ENCODE data around the gene TNFRSF1A. TPM values are rescaled to one million over a fixed set of nuclear protein-coding genes. Genes with fewer than 3 reads are reported as not detected.
A peak's percentile ranks its signal among the peaks of the same experiment; 100 is the strongest.

The TNFRSF1A gene
- total RNA-seq, result 44.0 TPM
- long read RNA-seq, transcript TNFRSF1A-201 (10 exons, 2,223 nt), result major isoform, 10 of 38 reads
- long read RNA-seq, partial matches to known transcripts, result 17 of 38 reads
- long read RNA-seq, other reads (novel, unspliced or antisense), result 10 of 38 reads

DNA sequence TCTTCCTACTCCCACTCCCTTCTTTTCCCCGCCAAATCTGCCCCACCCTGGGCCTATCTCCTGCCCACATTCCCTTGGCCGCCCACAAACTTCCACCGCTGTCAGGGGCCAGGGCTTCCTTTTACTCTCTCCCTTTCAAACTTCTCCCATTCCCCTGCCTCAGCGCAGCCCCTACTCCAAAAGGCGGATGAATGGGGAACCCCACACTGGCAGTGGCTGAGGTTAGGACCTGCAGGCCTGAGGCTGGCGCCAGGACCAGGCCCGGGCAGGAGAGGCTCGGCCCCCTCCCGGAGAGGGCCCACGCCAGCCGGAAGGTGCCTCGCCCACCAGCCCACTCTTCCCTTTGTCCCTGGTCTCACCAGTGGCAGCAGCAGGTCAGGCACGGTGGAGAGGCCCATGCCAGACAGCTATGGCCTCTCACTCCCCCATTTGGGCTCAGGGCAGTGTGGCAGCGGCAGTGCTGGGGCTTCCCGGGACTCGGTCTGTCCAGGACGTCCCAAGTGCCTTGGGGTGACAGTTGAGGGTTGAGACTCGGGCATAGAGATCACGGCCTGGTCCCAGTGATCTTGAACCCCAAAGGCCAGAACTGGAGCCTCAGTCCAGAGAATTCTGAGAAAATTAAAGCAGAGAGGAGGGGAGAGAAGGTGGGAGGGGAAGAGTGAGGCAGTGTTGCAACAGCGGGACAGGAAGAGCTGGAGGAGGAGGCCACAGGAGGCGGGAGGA is at the start of gene TNFRSF1A:
TNFRSF1A (minus strand) TSS at position 660 of the 723 bp plus-strand sequence; CDS start at position 398, 262 bp downstream.
- intact Hi-C loops (cut with micrococcal nuclease), result no loop called here

DNA sequence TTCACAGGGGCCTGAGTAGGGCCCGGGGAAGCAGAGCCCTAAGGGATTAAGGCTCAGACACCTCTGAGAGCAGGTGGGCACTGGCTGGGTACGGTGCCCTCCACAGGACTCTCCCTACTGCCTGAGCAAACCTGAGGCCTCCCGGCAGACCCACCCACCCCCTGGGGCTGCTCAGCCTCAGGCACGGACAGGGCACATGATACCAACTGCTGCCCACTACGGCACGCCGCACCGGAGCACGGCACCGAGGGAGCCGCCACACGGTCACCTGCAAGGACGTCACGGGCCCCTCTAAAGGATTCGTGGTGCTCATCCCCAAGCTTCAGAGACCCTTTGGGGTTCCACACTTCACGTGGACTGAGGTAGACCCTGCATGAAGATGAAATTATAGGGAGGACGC is 49.1 kb upstream of the TNFRSF1A start:
- ATAC-seq, result peak; percentile 5
- intact Hi-C loops (cut with micrococcal nuclease), result no loop called here
- no peak for DNase-seq

More for the DNA sequence above, at the start of gene TNFRSF1A:
- peak; percentile 74 for DNase-seq
- ATAC-seq, result peak; percentile 84

DNA sequence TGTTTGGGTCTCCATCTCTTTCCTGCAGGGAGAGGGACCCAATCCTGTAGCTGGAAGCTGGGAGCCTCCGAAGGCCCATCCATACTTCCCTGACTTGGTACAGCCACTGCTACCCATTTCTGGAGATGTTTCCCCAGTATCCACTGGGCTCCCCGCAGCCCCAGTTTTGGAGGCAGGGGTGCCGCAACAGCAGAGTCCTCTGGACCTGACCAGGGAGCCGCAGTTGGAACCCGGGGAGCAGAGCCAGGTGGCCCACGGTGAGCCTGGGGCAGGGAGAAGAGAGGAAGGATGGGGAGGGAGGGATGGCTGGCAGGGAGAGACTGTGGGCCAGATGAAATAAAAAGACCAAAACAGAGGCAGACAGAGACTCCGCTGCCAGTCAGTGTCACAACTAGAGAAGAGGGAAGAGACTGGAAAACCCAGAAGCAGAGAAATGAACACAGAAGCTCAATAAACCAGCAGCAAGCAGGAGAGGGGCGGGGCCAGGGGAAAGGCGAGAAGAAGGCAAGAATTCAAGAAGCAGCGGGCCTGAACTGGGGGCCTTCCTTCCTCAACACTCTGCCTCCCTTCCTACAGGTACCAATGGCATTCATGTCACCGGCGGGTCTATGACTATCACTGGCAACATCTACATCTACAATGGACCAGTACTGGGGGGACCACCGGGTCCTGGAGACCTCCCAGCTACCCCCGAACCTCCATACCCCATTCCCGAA is 48.4 kb upstream of the TNFRSF1A start:
- ATAC-seq (no peak), DNase-seq (no peak)

DNA sequence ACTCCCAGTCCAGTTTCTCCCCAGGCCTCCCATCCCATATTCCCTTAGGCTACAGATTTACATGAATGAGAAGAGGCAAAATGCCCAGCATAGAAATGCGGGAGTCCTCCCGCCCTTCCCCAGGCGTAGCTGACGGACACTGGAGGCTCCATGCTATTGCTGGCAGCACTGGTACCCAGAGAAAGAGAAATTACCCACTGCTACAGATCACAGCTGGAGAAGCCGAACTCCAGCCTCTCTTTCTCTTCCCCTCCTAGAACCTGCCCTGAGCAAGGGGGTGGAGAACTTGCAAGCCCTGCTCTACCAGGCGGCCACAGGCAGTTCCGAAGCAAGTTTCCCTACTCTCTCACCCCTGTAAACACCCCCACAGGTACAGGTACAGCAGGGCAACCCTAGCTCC is 45.7 kb upstream of the TNFRSF1A start:
- ATAC-seq (no peak), DNase-seq (no peak)
- intact Hi-C loops (cut with micrococcal nuclease), result no loop called here

More for the DNA sequence above, 48.4 kb upstream of the TNFRSF1A start:
- intact Hi-C loops (cut with micrococcal nuclease), result no loop called here

DNA sequence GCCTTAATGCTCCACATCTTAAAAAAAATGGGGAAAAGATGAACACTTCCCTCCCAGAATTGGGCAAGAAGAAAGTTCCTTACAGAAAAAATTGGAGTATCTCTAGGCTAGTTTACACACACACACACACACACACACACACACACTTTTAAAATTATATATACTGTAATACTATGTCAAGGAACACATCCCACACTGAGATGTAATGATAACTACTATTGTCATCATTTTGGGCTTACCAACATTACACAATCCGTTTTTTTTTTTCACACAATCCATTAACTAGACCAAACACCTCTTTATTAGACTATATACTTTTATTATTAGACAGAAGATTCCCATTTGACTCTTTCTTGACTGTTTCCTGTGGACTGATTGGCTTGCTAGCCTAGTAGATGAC is 44.6 kb upstream of the TNFRSF1A start:
- intact Hi-C loops (cut with micrococcal nuclease), result no loop called here
- DNase-seq, result no peak
- ATAC-seq, result no peak

DNA sequence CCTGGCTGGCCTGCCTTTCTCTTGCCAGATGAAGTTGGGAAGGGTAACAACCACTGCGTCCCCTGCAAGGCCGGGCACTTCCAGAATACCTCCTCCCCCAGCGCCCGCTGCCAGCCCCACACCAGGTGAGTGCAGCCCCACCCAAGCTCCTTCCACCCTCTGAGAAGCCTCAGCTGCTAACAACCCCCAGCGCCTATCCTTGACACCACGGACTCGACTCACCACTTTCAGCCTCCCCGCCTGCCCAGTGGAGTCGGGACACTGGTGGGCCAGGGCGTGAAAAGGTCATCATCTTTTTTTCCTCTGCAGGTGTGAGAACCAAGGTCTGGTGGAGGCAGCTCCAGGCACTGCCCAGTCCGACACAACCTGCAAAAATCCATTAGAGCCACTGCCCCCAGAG is 44.2 kb upstream of the TNFRSF1A start:
- ATAC-seq, result no peak
- intact Hi-C loops (cut with micrococcal nuclease), result no loop called here
- DNase-seq, result no peak

DNA sequence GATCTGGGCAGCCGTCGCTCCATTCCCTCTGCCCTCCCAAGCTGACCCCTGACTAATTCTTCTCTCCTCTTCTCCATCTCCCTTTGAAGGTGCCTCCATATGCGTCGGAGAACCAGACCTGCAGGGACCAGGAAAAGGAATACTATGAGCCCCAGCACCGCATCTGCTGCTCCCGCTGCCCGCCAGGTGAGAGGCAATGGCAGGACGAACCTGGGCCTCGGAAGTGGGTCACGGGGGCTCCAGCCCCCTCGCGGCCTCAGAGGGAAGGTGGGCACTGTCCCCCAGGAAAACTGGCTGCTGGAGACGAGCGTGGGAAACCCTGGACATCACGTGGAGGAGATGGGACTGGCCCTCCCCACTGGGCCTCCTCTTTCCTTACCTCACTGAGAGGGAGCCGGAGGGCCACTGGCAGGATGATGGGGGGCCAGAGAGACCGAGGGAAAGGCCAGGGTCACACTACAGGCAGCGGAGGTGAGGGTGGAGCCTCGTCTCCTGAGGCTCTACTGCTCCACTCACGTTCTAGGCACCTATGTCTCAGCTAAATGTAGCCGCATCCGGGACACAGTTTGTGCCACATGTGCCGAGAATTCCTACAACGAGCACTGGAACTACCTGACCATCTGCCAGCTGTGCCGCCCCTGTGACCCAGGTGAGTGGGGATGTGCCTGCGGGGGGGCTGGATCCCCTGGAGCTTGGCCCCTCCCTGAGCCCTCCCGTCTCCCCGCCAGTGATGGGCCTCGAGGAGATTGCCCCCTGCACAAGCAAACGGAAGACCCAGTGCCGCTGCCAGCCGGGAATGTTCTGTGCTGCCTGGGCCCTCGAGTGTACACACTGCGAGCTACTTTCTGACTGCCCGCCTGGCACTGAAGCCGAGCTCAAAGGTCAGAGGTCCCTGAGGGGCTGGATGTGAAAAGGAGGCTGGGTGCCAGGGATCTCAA is 42.9 kb upstream of the TNFRSF1A start:
- intact Hi-C loops (cut with micrococcal nuclease), result no loop called here
- ATAC-seq (peak; percentile 4), DNase-seq (peak; percentile 41)

DNA sequence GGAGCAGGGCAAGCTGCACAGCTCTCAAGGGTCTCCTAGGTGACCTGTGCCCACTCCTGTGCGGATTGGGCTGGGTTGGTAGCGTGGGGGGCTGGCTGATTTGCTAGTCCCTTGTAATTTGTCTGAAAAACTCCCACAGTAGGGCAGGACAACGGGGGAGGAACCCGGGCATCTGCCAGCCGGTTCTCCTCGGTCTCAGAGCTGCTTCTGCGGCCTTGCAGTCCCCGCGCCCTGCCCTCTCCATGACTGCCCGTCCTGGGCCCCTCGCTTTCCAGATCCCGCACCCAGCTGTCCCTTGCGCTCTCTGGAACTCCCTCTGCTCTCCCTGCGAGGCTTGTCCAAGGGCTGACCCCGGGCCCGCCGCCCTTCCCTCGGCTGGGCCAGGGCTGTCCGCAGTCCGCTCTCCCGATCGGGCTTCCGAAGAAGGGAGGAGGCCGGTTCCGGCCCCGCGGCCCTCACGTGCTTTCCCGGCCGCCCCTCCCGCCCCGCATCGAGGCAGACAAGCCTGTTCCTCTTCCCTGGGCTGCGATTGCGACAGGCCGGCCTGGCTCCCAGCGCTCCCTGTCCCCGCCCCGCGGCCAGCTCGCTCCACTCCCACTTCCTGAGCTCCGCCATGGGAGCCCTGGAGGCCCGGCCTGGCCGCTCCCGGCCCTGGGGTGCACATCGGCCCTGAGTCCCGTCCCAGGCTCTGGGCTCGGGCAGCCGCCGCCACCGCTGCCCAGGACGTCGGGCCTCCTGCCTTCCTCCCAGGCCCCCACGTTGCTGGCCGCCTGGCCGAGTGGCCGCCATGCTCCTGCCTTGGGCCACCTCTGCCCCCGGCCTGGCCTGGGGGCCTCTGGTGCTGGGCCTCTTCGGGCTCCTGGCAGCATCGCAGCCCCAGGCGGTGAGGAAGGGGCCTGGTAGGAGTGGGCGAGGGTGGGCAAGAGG is 42.0 kb upstream of the TNFRSF1A start, which contains the start of gene LTBR:
LTBR (plus strand) TSS at position 591 of the 927 bp plus-strand sequence; CDS start at position 788, 197 bp downstream.
- intact Hi-C loops (cut with micrococcal nuclease), result no loop called here
- DNase-seq (peak; percentile 98), ATAC-seq (peak; percentile 97)

DNA sequence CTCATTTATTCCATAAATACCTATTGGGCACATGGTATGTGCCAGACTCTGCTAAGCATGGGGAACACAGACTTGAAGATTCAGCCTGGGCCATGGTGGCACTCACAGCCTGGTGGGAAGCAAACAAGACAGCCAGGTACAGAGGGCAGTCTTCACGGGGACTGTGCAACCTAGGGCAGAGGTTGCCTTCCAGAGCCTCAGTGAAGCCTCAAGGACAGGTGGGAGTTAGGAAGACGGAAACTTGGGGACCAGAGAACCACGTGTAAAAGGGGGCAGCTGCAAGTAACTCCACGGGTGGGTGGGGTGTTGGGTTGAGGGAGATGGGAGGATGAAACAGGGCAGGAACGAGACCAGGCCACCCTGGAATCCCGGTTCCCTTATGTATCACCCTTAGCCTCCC is 41.1 kb upstream of the TNFRSF1A start:
- intact Hi-C loops (cut with micrococcal nuclease), result no loop called here
- ATAC-seq, result no peak
- DNase-seq, result no peak

DNA sequence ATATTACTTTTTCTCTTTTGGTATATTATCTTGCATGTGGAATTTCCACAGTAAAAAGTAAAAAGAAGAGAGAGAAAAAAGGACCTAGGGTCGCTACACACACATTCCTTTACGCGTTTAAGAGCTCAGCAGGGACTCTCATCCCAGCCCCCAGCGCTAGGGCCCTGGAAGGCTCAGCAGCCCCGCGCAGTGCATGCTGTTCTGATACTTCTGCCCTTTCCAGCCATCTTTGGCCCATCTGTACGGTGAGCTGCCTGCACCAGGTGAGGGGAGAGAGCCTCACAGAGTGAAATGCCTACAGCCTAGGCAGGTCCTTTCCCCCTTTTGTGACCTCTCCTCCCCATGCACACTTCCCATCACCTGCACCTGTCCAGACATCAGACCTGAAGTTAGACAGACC is 40.5 kb upstream of the TNFRSF1A start:
- intact Hi-C loops (cut with micrococcal nuclease), result no loop called here
- ATAC-seq, result no peak
- no peak for DNase-seq

DNA sequence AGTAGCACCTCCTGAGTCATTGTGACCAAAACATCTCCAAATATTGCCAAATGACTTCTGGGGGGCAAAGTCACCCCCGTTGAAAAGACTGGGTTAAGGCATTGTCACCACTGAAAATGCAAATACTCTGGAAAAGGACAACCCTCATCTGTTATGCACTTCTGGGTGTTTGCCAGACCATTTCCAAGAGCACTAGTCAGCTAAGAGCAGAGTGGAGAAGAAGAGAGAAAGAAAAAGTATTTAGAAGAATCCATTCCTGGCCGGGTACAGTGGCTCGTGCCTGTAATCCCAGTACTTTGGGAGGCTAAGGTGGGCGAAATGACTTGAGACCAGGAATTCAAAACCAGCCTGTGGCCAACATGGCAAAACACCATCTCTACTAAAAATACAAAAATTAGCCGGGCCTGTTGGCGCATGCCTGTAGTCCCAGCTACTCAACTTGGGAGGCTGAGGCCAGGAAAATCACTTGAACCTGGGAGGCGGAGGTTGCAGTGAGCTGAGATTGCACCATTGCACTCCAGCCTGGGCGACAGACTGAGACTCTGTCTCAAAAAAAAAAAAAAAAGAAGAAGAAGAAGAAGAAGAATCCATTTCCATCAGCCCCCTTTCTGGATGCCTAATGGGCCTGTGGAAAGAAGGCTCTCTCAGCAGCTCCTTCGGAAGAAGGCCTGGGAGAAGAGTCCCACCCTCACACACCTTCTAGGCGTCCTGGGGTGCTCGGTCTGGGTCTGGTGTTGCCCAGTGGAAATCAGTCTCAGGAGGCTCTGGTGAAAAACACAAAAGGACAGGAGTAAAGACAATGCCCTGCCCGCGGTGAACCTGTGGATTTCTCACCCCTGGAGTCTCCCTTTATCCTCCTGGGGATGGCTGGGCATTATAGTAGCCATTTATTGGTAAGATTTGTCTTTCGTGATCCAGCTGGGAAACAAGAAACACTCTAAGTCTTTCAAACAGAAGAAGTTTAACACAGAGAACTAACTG is 38.6 kb upstream of the TNFRSF1A start:
- intact Hi-C loops (cut with micrococcal nuclease), result no loop called here
- ATAC-seq (no peak), DNase-seq (no peak)

DNA sequence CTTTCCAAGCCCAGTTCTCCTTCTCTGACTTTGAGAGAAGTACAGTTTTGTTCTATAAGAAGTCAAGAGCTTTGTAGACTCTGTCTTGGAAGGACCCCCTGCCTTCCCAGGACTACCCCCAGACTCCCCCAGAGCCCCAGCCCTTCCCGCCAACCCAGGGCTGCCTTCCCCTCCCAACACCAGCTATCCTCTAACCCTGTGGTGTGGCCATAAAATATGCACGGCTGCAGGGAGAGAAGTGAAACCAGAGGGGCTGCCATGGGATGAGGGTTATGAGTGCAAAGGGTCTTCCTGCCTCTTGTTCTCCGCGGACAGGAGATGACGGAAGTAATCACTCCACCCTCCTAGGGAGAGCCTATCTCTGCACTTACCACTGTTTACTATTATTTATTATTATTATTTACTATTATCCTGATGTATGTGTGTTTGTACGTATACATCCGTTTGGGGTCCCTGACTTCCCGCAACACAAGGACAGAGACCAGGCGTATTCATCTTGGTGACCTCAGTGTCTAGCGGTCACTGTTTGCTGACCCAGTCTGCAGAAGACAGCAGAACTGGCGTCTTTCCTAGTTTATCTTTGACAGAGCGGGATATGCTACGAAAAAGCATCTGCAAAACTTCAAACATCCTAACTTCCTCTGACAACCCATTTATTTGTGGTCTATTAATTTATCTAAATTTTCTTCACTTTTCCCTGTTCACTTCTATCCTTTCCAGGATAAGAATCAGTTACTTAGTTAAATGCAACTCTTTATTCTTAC is 37.0 kb upstream of the TNFRSF1A start:
- intact Hi-C loops (cut with micrococcal nuclease), result no loop called here
- DNase-seq, result no peak
- no peak for ATAC-seq

DNA sequence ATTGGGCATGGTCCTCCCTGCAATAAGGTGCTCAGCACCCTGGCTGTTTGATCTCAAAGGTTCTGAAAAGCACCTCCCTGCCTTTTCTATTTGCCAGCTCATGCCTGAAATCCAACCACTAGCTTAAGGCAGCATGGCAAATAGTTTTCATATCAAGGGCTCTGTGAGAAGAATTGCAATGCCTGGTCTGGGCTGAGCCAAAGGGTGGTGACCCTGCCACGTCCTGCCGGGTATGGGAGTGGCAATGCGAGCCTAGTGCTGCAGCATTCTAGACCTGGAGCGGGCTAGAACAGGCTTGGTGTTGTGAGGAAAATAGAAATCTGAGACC is 35.8 kb upstream of the TNFRSF1A start:
- intact Hi-C loops (cut with micrococcal nuclease), result no loop called here
- DNase-seq, result no peak

DNA sequence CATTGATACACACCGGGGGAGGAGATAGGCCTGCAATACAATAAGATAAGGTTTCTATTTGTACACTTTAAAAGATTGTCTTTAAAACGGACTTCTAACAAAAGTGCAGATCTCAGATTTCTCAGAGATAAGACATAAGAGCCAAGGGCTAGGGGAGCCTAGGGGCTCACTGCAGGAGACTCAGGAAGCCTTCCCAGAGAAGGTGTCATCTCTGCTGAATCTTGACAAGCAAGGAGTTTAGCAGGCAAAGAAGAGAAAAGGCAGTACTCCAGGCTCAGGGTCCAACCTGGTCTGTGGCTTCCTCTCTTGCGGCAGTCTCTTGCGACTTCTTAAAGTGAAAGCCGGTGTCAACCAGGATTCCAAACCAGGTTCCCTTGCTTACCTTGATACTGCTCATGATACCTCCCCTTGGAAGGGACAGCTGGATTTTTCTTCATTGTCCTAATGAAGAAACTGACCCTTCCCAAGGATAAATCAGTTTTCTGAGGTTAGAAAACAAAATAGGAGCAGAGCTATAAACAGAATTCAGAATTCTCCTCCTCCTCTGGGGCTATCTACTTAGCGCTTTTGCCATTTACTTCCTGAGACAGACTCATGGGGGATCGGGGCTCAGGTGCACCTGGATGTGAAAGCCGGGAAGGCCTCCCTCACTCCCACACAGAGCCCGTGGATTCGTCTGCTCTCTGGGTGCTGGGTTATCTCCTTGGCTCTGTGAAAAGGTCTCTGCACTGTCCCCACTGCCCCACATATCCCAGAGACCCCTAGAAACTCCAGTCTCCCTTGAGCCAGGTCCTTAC is 35.2 kb upstream of the TNFRSF1A start:
- ATAC-seq, result no peak
- DNase-seq, result no peak
- intact Hi-C loops (cut with micrococcal nuclease), result no loop called here

More for the DNA sequence above, 35.8 kb upstream of the TNFRSF1A start:
- ATAC-seq, result peak; percentile 60

DNA sequence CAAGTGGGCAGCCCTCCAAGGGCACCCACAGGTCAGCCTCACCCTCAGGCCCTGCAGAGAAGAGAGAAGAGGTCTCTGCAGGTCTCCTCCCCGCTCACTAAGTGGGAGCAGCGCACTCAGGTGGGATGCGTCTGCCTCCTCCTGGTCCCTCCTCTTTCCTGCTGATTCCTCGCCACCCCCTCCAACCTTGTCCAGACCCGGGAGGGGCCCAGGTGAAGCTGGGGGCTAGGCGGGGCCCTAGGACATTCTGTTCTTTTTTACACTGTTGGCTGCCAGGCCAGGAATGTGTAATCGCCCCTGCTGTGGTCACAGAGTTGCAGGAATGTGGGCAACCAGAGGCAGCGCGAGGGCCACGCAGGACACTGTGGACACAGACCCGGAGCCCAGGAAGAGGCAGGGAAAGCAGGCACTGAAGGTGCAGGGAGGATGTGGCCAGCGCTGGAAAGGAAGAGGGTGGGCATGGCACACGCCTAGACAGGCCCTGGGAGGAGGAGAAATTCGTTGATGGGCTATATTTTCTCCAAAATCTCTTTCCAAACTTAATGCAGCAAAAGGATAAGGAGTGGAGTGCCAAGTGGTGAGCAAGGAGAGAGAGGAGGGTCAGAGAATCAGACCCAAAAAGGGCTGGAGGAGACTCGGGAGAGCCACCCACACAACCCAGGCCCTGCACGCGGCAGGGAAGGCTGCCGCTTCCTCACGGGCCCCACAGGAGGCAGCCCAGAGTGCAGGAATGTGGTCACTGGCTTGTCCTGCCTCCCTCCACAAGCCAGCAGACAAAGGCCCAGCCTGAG is 34.4 kb upstream of the TNFRSF1A start:
- intact Hi-C loops (cut with micrococcal nuclease), result no loop called here
- ATAC-seq (peak; percentile 74), DNase-seq (peak; percentile 56)

Measured in left ventricle myocardium superior (tissue), 1 donor.